ENCODE measurements around the gene FILIP1. TPM values are rescaled to one million over a fixed set of nuclear protein-coding genes. Genes with fewer than 3 reads are reported as not detected.

The FILIP1 gene
- total RNA-seq, 2 experiments from 2014 or later = not detected

- POLR2A ChIA-PET = no interaction called here
- no peak for ATAC-seq (ENCODE audit: low read depth)
Measured at GRCh38 chr6:75268121-75268987, 225.2 kb downstream of the FILIP1 start.

DNA sequence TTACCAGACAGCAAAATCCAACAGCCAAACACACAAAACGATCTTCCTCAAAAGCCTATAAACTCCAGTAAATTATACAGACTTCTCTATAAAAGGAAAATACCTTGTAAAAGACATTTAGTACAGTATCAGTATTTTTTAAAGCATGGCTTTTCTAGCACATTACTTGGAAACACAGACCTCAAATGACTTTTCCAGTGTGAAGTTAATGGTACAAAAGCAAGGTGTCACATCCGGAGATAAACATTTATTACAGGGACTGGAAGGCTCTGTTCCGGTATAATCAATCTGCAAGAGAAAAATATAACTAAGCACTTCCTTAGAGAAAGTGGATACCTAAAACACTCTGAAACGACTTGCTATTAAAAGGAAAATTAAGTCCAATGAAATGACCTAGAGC lies 226.1 kb downstream of the FILIP1 start:
- H3K27ac Mint-ChIP-seq = no peak overlapping the region
- peaks cover 7% of the 10 kb centered on the region for H3K4me1 Mint-ChIP-seq
- no peak for ATAC-seq (ENCODE audit: low read depth)
- POLR2A ChIA-PET = no interaction called here
- DNase-seq = no peak
- no peak overlapping the region for H3K4me3 Mint-ChIP-seq
- H3K9me3 Mint-ChIP-seq = no peaks in the 10 kb centered on the region
- H3K27me3 Mint-ChIP-seq = no peaks in the 10 kb centered on the region
- peaks cover 21% of the 10 kb centered on the region for H3K36me3 Mint-ChIP-seq

More at GRCh38 chr6:75268121-75268987, 225.2 kb downstream of the FILIP1 start:
- no peaks in the 10 kb centered on the region for H3K9me3 Mint-ChIP-seq
- no peak overlapping the region for H3K4me3 Mint-ChIP-seq
- H3K36me3 Mint-ChIP-seq = peaks cover 29% of the 10 kb centered on the region
- no peak for DNase-seq
- no peaks in the 10 kb centered on the region for H3K27me3 Mint-ChIP-seq
- H3K27ac Mint-ChIP-seq = no peak overlapping the region
- H3K4me1 Mint-ChIP-seq = peaks cover 7% of the 10 kb centered on the region

DNA sequence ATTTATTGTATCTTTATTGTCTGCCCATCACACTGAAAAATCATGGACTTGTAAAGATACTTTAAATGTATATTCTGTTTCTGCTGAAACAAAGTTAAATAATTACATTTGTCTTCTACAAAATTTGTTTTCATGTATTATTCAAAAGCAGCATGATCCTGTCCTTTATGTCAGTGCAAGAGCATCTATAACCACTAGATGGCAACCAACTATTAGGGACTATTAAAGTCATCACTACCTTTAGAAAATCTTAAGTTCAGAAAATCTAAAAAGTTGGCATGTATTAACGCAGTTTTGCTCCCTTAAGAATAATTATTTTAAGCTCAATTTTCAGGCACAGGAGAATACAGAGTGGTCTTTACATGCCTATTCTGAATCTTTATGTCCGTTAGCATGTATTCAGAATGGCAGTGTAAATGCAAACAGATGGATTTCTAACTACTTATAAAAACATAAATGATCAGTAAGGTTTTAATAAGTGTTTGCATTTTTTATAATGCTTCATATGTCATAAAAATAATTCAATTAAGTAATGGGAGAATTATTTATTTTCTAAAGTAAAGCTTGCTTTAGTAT lies 226.8 kb downstream of the FILIP1 start:
- DNase-seq = no peak
- H3K27ac Mint-ChIP-seq = no peak overlapping the region
- ATAC-seq (ENCODE audit: low read depth) = peak; percentile 66
- peaks cover 7% of the 10 kb centered on the region for H3K4me1 Mint-ChIP-seq
- peaks cover 16% of the 10 kb centered on the region for H3K36me3 Mint-ChIP-seq
- no peaks in the 10 kb centered on the region for H3K9me3 Mint-ChIP-seq
- no peak overlapping the region for H3K4me3 Mint-ChIP-seq
- no peaks in the 10 kb centered on the region for H3K27me3 Mint-ChIP-seq
- POLR2A ChIA-PET = no interaction called here

DNA sequence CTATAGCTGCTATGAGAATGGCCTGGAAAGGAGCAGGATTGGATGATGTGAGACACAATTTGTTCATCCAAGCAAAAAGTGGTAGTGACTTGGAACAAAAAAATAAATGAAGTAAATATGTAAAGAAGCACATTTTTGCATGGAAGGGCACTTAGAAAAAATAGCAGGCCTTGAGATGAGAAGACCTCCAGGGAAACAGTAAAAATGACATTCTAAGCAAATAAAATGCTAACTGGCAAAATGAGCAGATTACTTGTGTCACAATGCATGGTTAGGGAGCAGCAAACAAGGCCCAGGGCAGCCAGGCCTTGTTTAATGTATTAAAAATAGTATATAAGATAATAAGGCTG lies 230.2 kb downstream of the FILIP1 start:
- Mint-ChIP-seq H3K27ac (no peak overlapping the region), H3K9me3 (no peaks in the 10 kb centered on the region), H3K4me3 (no peak overlapping the region), H3K27me3 (no peaks in the 10 kb centered on the region), H3K4me1 (peaks cover 3% of the 10 kb centered on the region), H3K36me3 (peaks cover 4% of the 10 kb centered on the region)
- DNase-seq = no peak
- POLR2A ChIA-PET = no interaction called here
- no peak for ATAC-seq (ENCODE audit: low read depth)

- H3K27ac Mint-ChIP-seq = peak overlapping the region; percentile 22
Measured at GRCh38 chr6:75262716-75263400, 230.7 kb downstream of the FILIP1 start.

GRCh38 chr6:75261299-75261698 lies 232.3 kb downstream of the FILIP1 start:
- H3K27me3 Mint-ChIP-seq = no peaks in the 10 kb centered on the region
- no peak for ATAC-seq (ENCODE audit: low read depth)
- DNase-seq = no peak
- peaks cover 4% of the 10 kb centered on the region for H3K36me3 Mint-ChIP-seq
- POLR2A ChIA-PET = no interaction called here
- no peaks in the 10 kb centered on the region for H3K4me1 Mint-ChIP-seq
- H3K9me3 Mint-ChIP-seq = no peaks in the 10 kb centered on the region
- no peak overlapping the region for H3K27ac Mint-ChIP-seq
- no peak overlapping the region for H3K4me3 Mint-ChIP-seq

More at GRCh38 chr6:75262716-75263400, 230.7 kb downstream of the FILIP1 start:
- POLR2A ChIA-PET = no interaction called here
- Mint-ChIP-seq H3K4me1 (peaks cover 3% of the 10 kb centered on the region), H3K27me3 (no peaks in the 10 kb centered on the region), H3K4me3 (no peak overlapping the region), H3K9me3 (no peaks in the 10 kb centered on the region), H3K36me3 (peaks cover 4% of the 10 kb centered on the region)
- ATAC-seq (ENCODE audit: low read depth) (no peak), DNase-seq (no peak)

DNA sequence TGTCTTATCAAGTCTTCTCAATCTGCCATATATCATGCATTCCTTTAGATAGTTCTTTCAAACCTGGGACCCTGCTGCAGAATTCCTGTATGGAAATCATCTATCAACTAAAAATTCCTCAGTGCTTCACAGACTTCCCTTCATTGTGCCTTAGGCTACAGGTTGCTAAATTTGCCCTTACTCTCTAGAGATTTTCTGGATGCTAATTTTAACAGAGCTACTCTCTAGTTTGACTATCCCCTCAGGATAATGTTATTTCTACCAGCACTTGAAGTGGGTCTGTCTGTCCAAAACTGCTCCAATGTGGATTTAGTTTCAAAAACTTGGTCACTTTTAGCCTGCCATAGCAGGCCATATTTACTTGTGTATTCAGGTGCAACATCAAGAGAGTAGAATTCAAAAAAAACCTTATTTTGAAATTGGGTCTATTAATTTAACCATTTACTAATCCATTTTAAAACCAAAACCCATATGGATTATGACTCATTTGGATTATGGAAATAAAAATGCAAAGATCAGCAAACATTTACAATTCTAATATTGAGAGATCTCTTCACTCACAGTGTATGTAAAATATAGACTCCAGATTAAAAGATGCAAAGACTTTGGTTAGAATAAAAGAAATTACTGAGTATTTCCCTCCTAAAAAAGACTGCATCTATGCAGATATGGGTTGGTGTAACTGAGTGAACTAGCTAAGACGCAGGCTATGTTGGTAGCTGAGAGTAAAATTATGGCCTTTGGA lies 236.1 kb downstream of the FILIP1 start:
- Mint-ChIP-seq H3K36me3 (peaks cover 8% of the 10 kb centered on the region), H3K27me3 (no peaks in the 10 kb centered on the region), H3K4me3 (no peak overlapping the region), H3K9me3 (no peaks in the 10 kb centered on the region), H3K27ac (no peak overlapping the region), H3K4me1 (no peaks in the 10 kb centered on the region)
- no peak for DNase-seq
- ATAC-seq (ENCODE audit: low read depth) = no peak
- POLR2A ChIA-PET = no interaction called here

GRCh38 chr6:75250552-75250951 lies 243.0 kb downstream of the FILIP1 start:
- POLR2A ChIA-PET = no interaction called here

GRCh38 chr6:75249837-75250236 lies 243.8 kb downstream of the FILIP1 start:
- no peak for DNase-seq
- no peak overlapping the region for H3K27ac Mint-ChIP-seq
- no peak overlapping the region for H3K4me3 Mint-ChIP-seq
- no peak for ATAC-seq (ENCODE audit: low read depth)
- H3K4me1 Mint-ChIP-seq = peaks cover 3% of the 10 kb centered on the region
- POLR2A ChIA-PET = no interaction called here
- H3K36me3 Mint-ChIP-seq = peaks cover 6% of the 10 kb centered on the region
- H3K9me3 Mint-ChIP-seq = no peaks in the 10 kb centered on the region
- peaks cover 21% of the 10 kb centered on the region for H3K27me3 Mint-ChIP-seq

More at GRCh38 chr6:75250552-75250951, 243.0 kb downstream of the FILIP1 start:
- Mint-ChIP-seq H3K27ac (no peak overlapping the region), H3K4me1 (peaks cover 2% of the 10 kb centered on the region), H3K27me3 (peaks cover 20% of the 10 kb centered on the region), H3K9me3 (no peaks in the 10 kb centered on the region), H3K4me3 (no peak overlapping the region), H3K36me3 (peaks cover 6% of the 10 kb centered on the region)
- DNase-seq (no peak), ATAC-seq (ENCODE audit: low read depth) (no peak)

DNA sequence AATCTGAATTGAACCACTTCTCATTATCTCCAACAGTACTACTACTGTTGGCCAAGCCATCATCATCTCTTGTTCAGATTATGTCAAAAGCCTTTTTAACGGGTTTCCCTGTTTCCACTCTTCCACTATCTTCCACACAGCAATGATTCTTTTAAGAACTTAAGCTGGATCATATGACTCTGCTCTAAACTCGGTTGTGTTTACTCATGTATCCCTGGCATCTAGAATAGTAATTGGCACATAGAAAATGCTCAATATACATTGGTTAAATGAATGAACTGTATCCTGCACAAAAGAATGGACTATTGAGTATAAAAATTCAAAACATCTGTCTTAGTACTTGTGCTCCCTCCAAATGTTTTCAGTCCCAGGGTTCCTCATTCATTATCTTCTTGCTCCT lies 247.2 kb downstream of the FILIP1 start:
- Mint-ChIP-seq H3K27ac (no peak overlapping the region), H3K9me3 (no peaks in the 10 kb centered on the region), H3K36me3 (peaks cover 1% of the 10 kb centered on the region), H3K4me3 (no peak overlapping the region), H3K27me3 (peaks cover 21% of the 10 kb centered on the region), H3K4me1 (peaks cover 18% of the 10 kb centered on the region)
- DNase-seq = no peak
- POLR2A ChIA-PET = no interaction called here
- no peak for ATAC-seq (ENCODE audit: low read depth)

GRCh38 chr6:75244063-75244584 lies 249.5 kb downstream of the FILIP1 start:
- no peaks in the 10 kb centered on the region for H3K9me3 Mint-ChIP-seq
- ATAC-seq (ENCODE audit: low read depth) (peak; percentile 37), DNase-seq (no peak)
- H3K27ac Mint-ChIP-seq = peak overlapping the region; percentile 100
- peaks cover 19% of the 10 kb centered on the region for H3K27me3 Mint-ChIP-seq
- H3K4me3 Mint-ChIP-seq = peak overlapping the region; percentile 100
- H3K4me1 Mint-ChIP-seq = peaks cover 21% of the 10 kb centered on the region
- POLR2A ChIA-PET = interaction anchor here (1.0 to 2.7 kb wide), 3 partner anchors 38 to 358 kb away, joined by 3 to 33 read pairs (median 7); partner anchors contain the start of genes SENP6 and TMEM30A
- peaks cover 18% of the 10 kb centered on the region for H3K36me3 Mint-ChIP-seq

- Mint-ChIP-seq H3K4me1 (peaks cover 21% of the 10 kb centered on the region), H3K27me3 (peaks cover 19% of the 10 kb centered on the region), H3K36me3 (peaks cover 22% of the 10 kb centered on the region), H3K9me3 (no peaks in the 10 kb centered on the region), H3K27ac (peak within 1 kb of the TSS; percentile 100), H3K4me3 (peak within 1 kb of the TSS; percentile 100)
- ATAC-seq (ENCODE audit: low read depth) (peak; percentile 97), DNase-seq (peak; percentile 78)
- POLR2A ChIA-PET = interaction anchor here (0.7 to 2.7 kb wide), 4 partner anchors 15 to 358 kb away, joined by 3 to 33 read pairs (median 5); partner anchors contain the start of genes SENP6 and TMEM30A
Measured at GRCh38 chr6:75243333-75244062, 250.1 kb downstream of the FILIP1 start, which contains the start of gene COX7A2. Gene COX7A2 (minus strand): TSS chr6:75243801. CDS start chr6:75243734, 67 bp downstream.
